ENCODE results near the gene PDE2A. TPM values are rescaled to one million over a fixed set of nuclear protein-coding genes. Genes with fewer than 3 reads are reported as not detected.
"Not testable (repeated sequence)": the region's sequence is repeated elsewhere in the genome, so short reads cannot be mapped to it uniquely, and the experiment has no call there.

The PDE2A gene
- total RNA-seq, 1 donor from 2014 or later: 4.0 TPM

- no peaks in the 10 kb centered on the region for H3K36me3 Mint-ChIP-seq (ENCODE audit: insufficient read depth)
- H3K27me3 Mint-ChIP-seq: no peaks in the 10 kb centered on the region
- no peak overlapping the region for H3K4me3 Mint-ChIP-seq (ENCODE audit: low read depth)
- TF ChIP-seq CTCF (IDR thresholded peaks at IDR 0.05; ENCODE audit: unreplicated experiment): no peak
- no peaks in the 10 kb centered on the region for H3K4me1 Mint-ChIP-seq (ENCODE audit: low read depth)
- H3K9me3 Mint-ChIP-seq (ENCODE audit: low read depth): no peaks in the 10 kb centered on the region
- H3K27ac Mint-ChIP-seq: no peak overlapping the region
- no peak for DNase-seq (ENCODE audit: low spot score, unreplicated experiment)
Observed at GRCh38 chr11:72561856-72562255, 112.4 kb downstream of the PDE2A start.

GRCh38 chr11:72560864-72561263, 113.4 kb downstream of the PDE2A start:
- not testable (repeated sequence) for H3K27me3 Mint-ChIP-seq; H3K4me1 Mint-ChIP-seq (ENCODE audit: low read depth); H3K27ac Mint-ChIP-seq; DNase-seq (ENCODE audit: low spot score, unreplicated experiment); H3K9me3 Mint-ChIP-seq (ENCODE audit: low read depth); H3K4me3 Mint-ChIP-seq (ENCODE audit: low read depth); H3K36me3 Mint-ChIP-seq (ENCODE audit: insufficient read depth)

DNA sequence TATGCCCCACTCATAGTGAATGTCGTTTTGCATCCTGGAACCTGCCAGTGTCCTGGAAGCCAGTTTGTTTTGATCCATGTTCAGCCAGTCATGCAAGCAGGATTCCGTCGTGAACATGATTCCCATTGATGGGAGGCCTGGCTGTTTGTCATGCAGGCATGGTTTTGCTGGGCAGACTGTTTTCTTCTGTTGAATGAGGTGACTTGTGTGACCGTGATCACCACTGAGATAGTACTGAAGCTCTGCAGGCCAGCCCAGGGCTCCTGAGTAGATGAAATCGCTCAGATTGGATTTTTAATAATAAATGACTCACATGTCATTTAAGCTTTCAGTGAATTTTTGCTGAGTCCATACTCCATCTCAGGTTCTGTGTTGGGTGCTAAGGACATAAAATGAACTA, 117.8 kb downstream of the PDE2A start:
- DNase-seq (ENCODE audit: low spot score, unreplicated experiment): no peak
- no peak for TF ChIP-seq CTCF (IDR thresholded peaks at IDR 0.05; ENCODE audit: unreplicated experiment)
- Mint-ChIP-seq H3K9me3 (ENCODE audit: low read depth) (no peaks in the 10 kb centered on the region), H3K4me3 (ENCODE audit: low read depth) (no peak overlapping the region), H3K4me1 (ENCODE audit: low read depth) (no peaks in the 10 kb centered on the region), H3K36me3 (ENCODE audit: insufficient read depth) (no peaks in the 10 kb centered on the region), H3K27me3 (peaks cover 18% of the 10 kb centered on the region), H3K27ac (no peak overlapping the region)

GRCh38 chr11:72555014-72555522, 119.2 kb downstream of the PDE2A start:
- not testable (repeated sequence) for H3K27ac Mint-ChIP-seq; H3K4me1 Mint-ChIP-seq (ENCODE audit: low read depth); H3K9me3 Mint-ChIP-seq (ENCODE audit: low read depth); H3K36me3 Mint-ChIP-seq (ENCODE audit: insufficient read depth); DNase-seq (ENCODE audit: low spot score, unreplicated experiment); H3K4me3 Mint-ChIP-seq (ENCODE audit: low read depth)
- H3K27me3 Mint-ChIP-seq: peaks cover 18% of the 10 kb centered on the region

GRCh38 chr11:72553706-72554105, 120.5 kb downstream of the PDE2A start:
- Mint-ChIP-seq H3K4me1 (ENCODE audit: low read depth) (peaks cover 5% of the 10 kb centered on the region), H3K9me3 (ENCODE audit: low read depth) (no peaks in the 10 kb centered on the region), H3K4me3 (ENCODE audit: low read depth) (no peak overlapping the region), H3K27ac (no peak overlapping the region), H3K27me3 (peaks cover 18% of the 10 kb centered on the region), H3K36me3 (ENCODE audit: insufficient read depth) (no peaks in the 10 kb centered on the region)
- no peak for TF ChIP-seq CTCF (IDR thresholded peaks at IDR 0.05; ENCODE audit: unreplicated experiment)
- DNase-seq (ENCODE audit: low spot score, unreplicated experiment): no peak

- Mint-ChIP-seq H3K9me3 (ENCODE audit: low read depth) (no peaks in the 10 kb centered on the region), H3K4me1 (ENCODE audit: low read depth) (peaks cover 5% of the 10 kb centered on the region), H3K36me3 (ENCODE audit: insufficient read depth) (no peaks in the 10 kb centered on the region), H3K27me3 (peaks cover 18% of the 10 kb centered on the region), H3K4me3 (ENCODE audit: low read depth) (no peak overlapping the region), H3K27ac (no peak overlapping the region)
- DNase-seq (ENCODE audit: low spot score, unreplicated experiment): no peak
- no peak for TF ChIP-seq CTCF (IDR thresholded peaks at IDR 0.05; ENCODE audit: unreplicated experiment)
Observed at GRCh38 chr11:72552399-72552910, 121.8 kb downstream of the PDE2A start.

Measured in progenitor cell of endocrine pancreas (in vitro differentiated cells).